ENCODE results near the gene KCNA10.

KCNA10 gene

GRCh38 chr1:110478886-110479285 lies 40.1 kb downstream of the KCNA10 start:
- no peak for DNase-seq

DNA sequence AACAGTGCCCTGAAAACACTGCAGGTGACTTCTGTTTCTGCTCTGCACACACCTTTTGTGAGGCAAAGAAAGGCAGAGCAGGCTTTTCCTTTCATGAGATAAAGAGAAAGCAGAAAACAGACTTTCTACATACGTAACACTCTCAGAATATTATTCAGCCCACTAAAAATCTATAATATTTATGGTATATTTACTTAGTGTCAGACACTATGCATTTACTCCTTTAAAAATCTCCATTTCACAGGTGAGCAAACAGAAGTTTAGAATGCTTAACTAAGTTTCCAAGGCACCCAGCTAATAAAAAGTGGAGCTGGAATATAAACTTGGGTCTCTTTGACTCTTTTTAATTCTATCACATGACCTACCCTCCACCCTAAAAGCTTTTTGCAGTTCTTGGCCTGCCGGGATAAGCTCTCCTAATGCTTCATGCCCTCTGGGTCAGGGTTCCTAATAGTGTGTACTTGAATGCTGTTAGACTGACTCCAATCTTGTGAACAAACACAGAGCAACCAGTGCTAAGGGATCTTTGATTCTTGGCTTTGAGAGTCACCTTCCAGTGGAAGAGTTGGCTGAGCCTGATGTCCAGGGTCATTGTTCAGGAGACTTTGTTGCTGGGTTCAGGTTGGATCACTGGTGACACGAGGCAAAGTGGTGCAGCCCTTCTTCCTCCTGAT lies 40.9 kb downstream of the KCNA10 start:
- DNase-seq: no peak

- DNase-seq: peak in 1 of 56 donors; percentile 32
Observed at GRCh38 chr1:110477445-110477957, 41.5 kb downstream of the KCNA10 start.

DNA sequence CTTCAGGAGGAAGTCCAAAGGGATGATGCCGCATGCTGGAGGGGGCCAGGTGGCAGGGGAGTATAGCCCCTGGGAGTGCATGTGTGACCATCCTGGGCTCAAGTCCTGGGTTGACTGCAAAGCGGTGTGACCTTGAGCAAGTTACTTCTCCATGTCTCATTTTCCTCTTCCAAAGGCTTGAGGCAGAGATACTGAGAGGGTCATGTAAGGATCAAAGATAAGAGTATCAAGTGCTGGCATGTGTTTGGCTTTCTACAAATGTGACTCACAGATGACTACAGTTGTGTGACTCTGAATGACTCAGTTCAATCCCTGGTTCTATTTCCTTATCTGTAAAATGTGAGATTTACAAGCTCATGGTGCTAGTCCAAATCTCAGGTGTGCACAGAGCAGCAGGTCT lies 41.9 kb downstream of the KCNA10 start:
- peak in 1 of 56 donors; percentile 10 for DNase-seq

- no peak for DNase-seq
Observed at GRCh38 chr1:110476028-110476765, 42.8 kb downstream of the KCNA10 start.

- no peak for DNase-seq
Observed at GRCh38 chr1:110475362-110476027, 43.5 kb downstream of the KCNA10 start.

DNA sequence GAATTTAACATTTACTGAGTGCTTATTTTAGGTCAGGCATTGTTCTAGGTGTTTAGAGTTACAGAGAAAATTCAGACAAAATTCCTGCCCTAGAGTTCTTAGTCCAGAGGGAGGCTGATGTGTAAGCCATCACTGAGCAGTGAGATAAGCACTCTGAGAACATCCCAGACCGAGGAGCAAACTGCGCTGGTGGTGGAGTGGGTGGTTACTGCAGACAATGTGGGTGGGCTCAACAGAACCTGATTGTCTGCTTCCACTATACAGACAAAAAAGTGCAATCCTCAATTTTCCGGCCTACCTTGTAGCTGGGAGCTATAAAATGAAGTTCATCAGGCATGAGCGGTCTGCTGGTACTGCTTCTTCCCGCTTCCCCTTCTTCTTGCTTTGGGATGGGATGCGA lies 44.5 kb downstream of the KCNA10 start:
- no peak for DNase-seq

DNA sequence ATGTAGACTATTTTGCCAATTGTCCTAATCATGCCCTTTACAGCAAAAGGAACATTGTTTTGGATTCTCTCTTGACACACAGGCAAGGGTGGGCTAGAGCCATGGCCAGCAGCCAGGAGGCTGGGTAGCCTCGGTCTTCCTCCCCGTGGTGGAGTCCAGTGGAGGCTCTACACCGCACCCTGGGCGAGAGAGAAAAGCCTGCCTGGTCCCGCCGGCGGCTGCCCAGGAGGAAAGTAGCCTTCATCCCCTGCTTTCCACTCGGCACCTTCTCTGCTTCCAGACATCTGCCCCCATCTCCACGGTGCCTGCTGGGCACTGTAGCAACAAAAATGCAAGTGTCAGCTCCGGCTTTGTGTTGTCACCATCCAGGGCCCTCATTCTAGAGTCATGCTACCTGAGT lies 46.4 kb downstream of the KCNA10 start:
- no peak for DNase-seq

DNA sequence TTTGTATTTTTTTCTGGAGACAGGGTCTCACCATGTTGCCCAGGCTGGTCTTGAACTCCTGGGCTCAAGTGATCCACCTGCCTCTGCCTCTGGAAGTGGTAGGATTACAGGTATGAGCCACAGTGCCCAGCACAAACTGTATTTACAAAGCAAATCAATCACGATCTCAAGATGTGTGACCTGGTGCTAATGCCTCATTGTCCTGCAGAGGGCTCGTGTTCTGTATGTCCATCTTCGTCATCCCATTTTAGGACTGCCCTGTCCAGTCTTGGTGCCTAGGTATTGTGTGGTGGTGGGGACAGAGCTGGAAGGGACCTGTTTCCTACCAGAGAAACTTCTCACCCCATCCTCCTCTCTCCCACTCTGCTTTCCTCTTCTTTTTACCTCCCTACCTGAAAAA lies 47.8 kb downstream of the KCNA10 start:
- no peak for DNase-seq
